Endothelial cell of umbilical vein (primary cell): ENCODE measurements around the gene SEMA4A. TPM values are rescaled to one million over a fixed set of nuclear protein-coding genes. Genes with fewer than 3 reads are reported as not detected.
A peak's percentile ranks its signal among the peaks of the same experiment; 100 is the strongest.

ENCODE experiments used
- BruUV-seq: library from RNA; stranded (reverse); fragments of 400-500 nt; replicated peaks from 2 replicates; lab custom pipeline; 2021; lab: Mats Ljungman, UMichigan
- CTCF ChIA-PET: fragments of 300-600, 350-600 bp; sonication (Branson Sonifier 250); formaldehyde crosslinking; loops from one replicate; lab custom pipeline; 2021; ENCODE audit warnings: antibody characterized with exemption, inconsistent platforms; lab: Charles Lee
- POLR2A ChIA-PET: fragments of 300-600, 350-600 bp; sonication (Branson Sonifier 250); formaldehyde crosslinking; loops from one replicate; lab custom pipeline; 2021; ENCODE audit warnings: antibody characterized with exemption, inconsistent platforms; lab: Charles Lee
- DNase-seq: peaks from one replicate; pipeline ENCODE4 v3.0.0-alpha.2; 2011; ENCODE audit warnings: low read depth, low spot score
- FAIRE-seq: peaks from 2 replicates; lab custom pipeline; 2011; peaks lifted over from hg19 to GRCh38; lab: Jason Lieb, UNC
- H2AFZ ChIP-seq: 2 replicates; pipeline ENCODE4 v1.6.0; 2012; ENCODE audit warnings: low read depth, low read length, control low read depth, inconsistent platforms
- H3K27ac ChIP-seq: 2 replicates; pipeline ENCODE4 v1.5.1; 2011; ENCODE audit warnings: low read depth, mild to moderate bottlenecking, control low read depth, low read length, moderate library complexity; ENCODE audit not compliant: insufficient read depth
- H3K27me3 ChIP-seq, 2 experiments: 2 replicates each; pipeline versions ENCODE4 v1.6.0 to v1.6.1; 2011; ENCODE audit warnings: low read length in 2 of 2, mixed read lengths in 1 of 2; ENCODE audit not compliant: control insufficient read depth in 2 of 2, insufficient read depth in 2 of 2
- H3K36me3 ChIP-seq, 2 experiments: 2 replicates in 1 of 2; 3 replicates in 1 of 2; pipeline ENCODE4 v1.5.1; 2011; ENCODE audit warnings: low read length in 2 of 2, mild to moderate bottlenecking in 1 of 2, moderate library complexity in 1 of 2; ENCODE audit not compliant: control insufficient read depth in 2 of 2, insufficient read depth in 2 of 2; ENCODE audit errors: extremely low read depth in 1 of 2
- H3K4me1 ChIP-seq: 3 replicates; pipeline ENCODE4 v1.5.1; 2011; ENCODE audit warnings: mild to moderate bottlenecking, low read length; ENCODE audit not compliant: control insufficient read depth, insufficient read depth; ENCODE audit errors: extremely low read depth
- H3K4me2 ChIP-seq: 2 replicates; pipeline ENCODE4 v1.6.1; 2011; ENCODE audit warnings: low read length, control low read depth, mixed read lengths; ENCODE audit not compliant: insufficient read depth
- H3K4me3 ChIP-seq, 3 experiments: fragments of 200-600 bp in 1 of 3; sonication (generic), shearing (Covaris generic) in 1 of 3; replicated peaks in 1 of 3; 2 replicates each; pipeline ENCODE4 v1.5.1; 2011 to 2016; ENCODE audit warnings: control low read depth in 3 of 3, low read length in 3 of 3, mild to moderate bottlenecking in 2 of 3, inconsistent platforms in 1 of 3, low read depth in 1 of 3, moderate library complexity in 1 of 3; ENCODE audit not compliant: insufficient read depth in 1 of 3
- H3K79me2 ChIP-seq: 2 replicates; pipeline ENCODE4 v1.6.0; 2012; ENCODE audit warnings: low read length, inconsistent platforms; ENCODE audit not compliant: control insufficient read depth, insufficient read depth
- H3K9ac ChIP-seq: replicated peaks from 2 replicates; pipeline ENCODE3; 2011; ENCODE audit warnings: low read length, control low read depth; ENCODE audit not compliant: insufficient read depth; ENCODE audit errors: extremely low read depth
- H3K9me1 ChIP-seq: replicated peaks from 3 replicates; pipeline ENCODE4 v1.6.0; 2011; ENCODE audit warnings: mild to moderate bottlenecking, low read length; ENCODE audit not compliant: control insufficient read depth, insufficient read depth; ENCODE audit errors: extremely low read depth
- H3K9me3 ChIP-seq: replicated peaks from 2 replicates; pipeline ENCODE4 v1.5.1; 2012; ENCODE audit warnings: low read length, inconsistent platforms; ENCODE audit not compliant: control insufficient read depth, insufficient read depth
- H4K20me1 ChIP-seq: replicated peaks from 2 replicates; pipeline ENCODE3; 2011; ENCODE audit warnings: mild to moderate bottlenecking, low read length; ENCODE audit not compliant: control insufficient read depth, insufficient read depth; ENCODE audit errors: extremely low read depth
- FOS ChIP-seq: IDR thresholded peaks from 2 replicates; pipeline ENCODE4 v1.6.1; 2011; ENCODE audit warnings: mild to moderate bottlenecking, low read length, moderate library complexity, borderline replicate concordance; ENCODE audit not compliant: insufficient read depth
- JUN ChIP-seq: IDR thresholded peaks from 2 replicates; pipeline ENCODE4 v1.6.1; 2011; ENCODE audit warnings: borderline replicate concordance, low read depth; ENCODE audit not compliant: insufficient read length, insufficient read depth
- POLR2A ChIP-seq: IDR thresholded peaks from 2 replicates; pipeline ENCODE4 v1.6.1; 2012; ENCODE audit warnings: low read depth, mild to moderate bottlenecking, control low read depth, low read length
- POLR2AphosphoS5 ChIP-seq: IDR thresholded peaks from 2 replicates; pipeline ENCODE4 v1.6.1; 2012; ENCODE audit warnings: low read depth, mild to moderate bottlenecking, control low read depth, low read length, moderate library complexity; ENCODE audit not compliant: insufficient read depth
- dilution Hi-C: fragments of 300-500 bp; cut with MboI; formaldehyde crosslinking; loops from one replicate; pipeline ENCODE4 v1.15.0; 2019; ENCODE audit warnings: low sequenced_read_pairs; ENCODE audit not compliant: extremely low pct_ligation_motif_present
- intact Hi-C: fragments of 100-400 bp; cut with micrococcal nuclease; formaldehyde crosslinking; loops from one replicate; pipeline ENCODE4 v1.10.0; 2022
- polyA plus RNA-seq, 4 experiments: library from polyadenylated mRNA; depleted of rRNA in 3 of 4; stranded (reverse) in 3 of 4; unstranded in 1 of 4; fragments of >200 nt; gene quantifications; 2 replicates each; pipeline versions ENCODE4 v1.2.1 to v1.2.3, GENCODE V29; 2011 to 2012; ENCODE audit warnings: missing spikeins in 1 of 4
- total RNA-seq: library from RNA; stranded (reverse); gene quantifications from 2 replicates; pipeline ENCODE4 v1.2.3, GENCODE V29; 2021
- TF ChIP-seq, protein P1 (sequence below), 2 donors: IDR thresholded peaks; 1 replicate in 1 of 2; 2 replicates in 1 of 2; pipeline ENCODE4 v1.5.1; 2011; ENCODE audit warnings: low read length in 2 of 2, mild to moderate bottlenecking in 2 of 2, moderate library complexity in 2 of 2, control low read depth in 1 of 2, inconsistent platforms in 1 of 2, low read depth in 1 of 2; ENCODE audit not compliant: insufficient read depth in 1 of 2; ENCODE audit errors: extremely low read depth in 1 of 2

SEMA4A gene
- total and polyA plus RNA-seq, 2 donors (not counting 3 experiments of a cell fraction or from before 2014, with no cell fraction given), result 1.5 to 1.6 TPM

DNA sequence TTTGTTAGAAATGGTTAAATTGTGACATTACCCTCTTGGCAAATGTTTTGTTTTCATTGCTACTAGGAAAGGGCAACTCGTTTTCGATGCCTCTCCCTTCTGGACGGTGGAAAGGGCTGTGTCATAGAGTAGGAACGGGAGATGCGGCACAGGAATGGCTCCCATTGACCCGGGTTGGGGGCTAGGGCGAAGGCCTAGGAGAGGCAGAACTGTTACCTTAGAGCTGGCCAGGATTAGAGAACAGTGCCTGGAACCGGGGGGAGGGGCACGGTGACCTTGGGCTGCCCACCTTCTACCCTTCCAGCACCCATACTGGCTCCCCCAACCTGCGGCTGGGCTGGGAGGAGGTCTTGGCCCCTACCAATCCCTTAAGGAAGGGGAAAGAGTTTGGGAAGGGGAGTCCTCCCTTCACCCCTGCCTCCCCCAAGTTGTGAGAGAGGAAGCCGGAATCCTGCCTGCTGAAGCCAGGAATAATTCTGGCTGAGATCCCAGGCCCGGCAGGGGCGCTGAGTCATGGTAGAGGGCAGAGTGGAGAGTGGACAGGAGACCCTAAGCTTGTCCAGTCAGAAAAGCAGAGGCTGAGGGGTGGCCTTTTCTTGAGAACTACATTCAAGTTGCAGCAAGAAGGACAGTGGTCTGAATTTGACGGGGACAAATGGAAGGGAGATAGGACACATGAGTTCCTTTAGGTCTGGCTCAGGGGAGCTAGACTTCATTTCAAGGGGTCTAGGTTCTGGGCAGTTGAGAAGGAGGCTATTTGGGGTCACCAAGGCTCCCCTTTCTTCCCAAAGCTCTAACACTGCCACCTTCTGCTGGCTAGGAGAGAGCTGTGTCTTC lies 30.6 kb upstream of the SEMA4A start:
- peaks cover 87% of the 10 kb centered on the region for H3K4me1 ChIP-seq
- intact Hi-C loops (loop anchor here (1.0 to 5.0 kb wide), 3 partner anchors 8 to 380 kb away; partner anchors contain the start of genes LMNA and MEF2D), dilution Hi-C loops (no loop called here)
- FAIRE-seq, result no peak
- no peaks in the 10 kb centered on the region for H4K20me1 ChIP-seq
- H3K27me3 ChIP-seq, result no peaks in the 10 kb centered on the region
- peak overlapping the region in 2 of 3 experiments; percentile 7 to 39 for H3K4me3 ChIP-seq
- ChIA-PET CTCF (interaction anchor here (1.2 to 13.3 kb wide), 8 partner anchors 6 to 102 kb away, joined by 3 to 283 read pairs (median 7); partner anchors contain the start of genes LMNA and SSR2), POLR2A (interaction anchor here (0.9 to 1.9 kb wide), 3 partner anchors 8 to 90 kb away, joined by 3 to 10 read pairs (median 4); partner anchors contain the start of genes LMNA and PMF1)
- no peaks in the 10 kb centered on the region for H3K9me1 ChIP-seq
- no peaks in the 10 kb centered on the region for H3K9me3 ChIP-seq
- peak overlapping the region; percentile 86 for H3K9ac ChIP-seq
- H3K36me3 ChIP-seq, result peaks cover 0 to 4% of the 10 kb centered on the region in 2 experiments
- peak overlapping the region; percentile 97 for H3K27ac ChIP-seq
- peaks cover 87% of the 10 kb centered on the region for H3K79me2 ChIP-seq
- peak; percentile 97 for DNase-seq
- TSS peak; percentile 29 for BruUV-seq
- no peak overlapping the region for H2AFZ ChIP-seq
- peak overlapping the region; percentile 76 for H3K4me2 ChIP-seq
- TF ChIP-seq FOS (peak; percentile 91), POLR2AphosphoS5 (peak; percentile 66), JUN (peak; percentile 64), POLR2A (peak; percentile 25)
- TF ChIP-seq, protein P1, sequence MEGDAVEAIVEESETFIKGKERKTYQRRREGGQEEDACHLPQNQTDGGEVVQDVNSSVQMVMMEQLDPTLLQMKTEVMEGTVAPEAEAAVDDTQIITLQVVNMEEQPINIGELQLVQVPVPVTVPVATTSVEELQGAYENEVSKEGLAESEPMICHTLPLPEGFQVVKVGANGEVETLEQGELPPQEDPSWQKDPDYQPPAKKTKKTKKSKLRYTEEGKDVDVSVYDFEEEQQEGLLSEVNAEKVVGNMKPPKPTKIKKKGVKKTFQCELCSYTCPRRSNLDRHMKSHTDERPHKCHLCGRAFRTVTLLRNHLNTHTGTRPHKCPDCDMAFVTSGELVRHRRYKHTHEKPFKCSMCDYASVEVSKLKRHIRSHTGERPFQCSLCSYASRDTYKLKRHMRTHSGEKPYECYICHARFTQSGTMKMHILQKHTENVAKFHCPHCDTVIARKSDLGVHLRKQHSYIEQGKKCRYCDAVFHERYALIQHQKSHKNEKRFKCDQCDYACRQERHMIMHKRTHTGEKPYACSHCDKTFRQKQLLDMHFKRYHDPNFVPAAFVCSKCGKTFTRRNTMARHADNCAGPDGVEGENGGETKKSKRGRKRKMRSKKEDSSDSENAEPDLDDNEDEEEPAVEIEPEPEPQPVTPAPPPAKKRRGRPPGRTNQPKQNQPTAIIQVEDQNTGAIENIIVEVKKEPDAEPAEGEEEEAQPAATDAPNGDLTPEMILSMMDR (IDR thresholded peaks at IDR 0.05; ENCODE audit: extremely low read depth in 1 of 2, insufficient read depth in 1 of 2, low read depth in 1 of 2, low read length in 2 of 2), result no peak
